SIG-M5 treated with dmso at 0.1 percent for 504 hours (cell line): ENCODE results near the gene VPS33A.
"Not testable (repeated sequence)": the region's sequence is repeated elsewhere in the genome, so short reads cannot be mapped to it uniquely, and the experiment has no call there.

Experiments used
- DNase-seq: peaks from one replicate; lab custom pipeline; 2025; ENCODE audit not compliant: unreplicated experiment; lab: John Stamatoyannopoulos, UW

Gene VPS33A

GRCh38 chr12:122266230-122266901 lies at the start of gene VPS33A:
Gene VPS33A, minus strand, starts transcription at chr12:122266494. Its CDS starts 86 bp downstream, at chr12:122266408.
- DNase-seq = peak; percentile 95

GRCh38 chr12:122312926-122313325 lies 46.6 kb upstream of the VPS33A start:
- DNase-seq = no peak

GRCh38 chr12:122311696-122312095 lies 45.4 kb upstream of the VPS33A start:
- DNase-seq = no peak

- DNase-seq = no peak
Measured at GRCh38 chr12:122310626-122311333, 44.5 kb upstream of the VPS33A start.

GRCh38 chr12:122309564-122310121 lies 43.3 kb upstream of the VPS33A start:
- no peak for DNase-seq

GRCh38 chr12:122308811-122309210 lies 42.5 kb upstream of the VPS33A start:
- DNase-seq = no peak

GRCh38 chr12:122306407-122306806 lies 40.1 kb upstream of the VPS33A start:
- no peak for DNase-seq

GRCh38 chr12:122304924-122305323 lies 38.6 kb upstream of the VPS33A start:
- no peak for DNase-seq

GRCh38 chr12:122303068-122303467 lies 36.8 kb upstream of the VPS33A start:
- DNase-seq = no peak

- DNase-seq = no peak
Measured at GRCh38 chr12:122298071-122298748, 31.9 kb upstream of the VPS33A start.

- DNase-seq = no peak
Measured at GRCh38 chr12:122297494-122297893, 31.2 kb upstream of the VPS33A start.

GRCh38 chr12:122295877-122296276 lies 29.6 kb upstream of the VPS33A start:
- DNase-seq = no peak

GRCh38 chr12:122293081-122293480 lies 26.8 kb upstream of the VPS33A start:
- no peak for DNase-seq

GRCh38 chr12:122291431-122291830 lies 25.1 kb upstream of the VPS33A start:
- no peak for DNase-seq

- DNase-seq = no peak
Measured at GRCh38 chr12:122283680-122284079, 17.4 kb upstream of the VPS33A start.

GRCh38 chr12:122282061-122282460 lies 15.8 kb upstream of the VPS33A start:
- DNase-seq = no peak

GRCh38 chr12:122276242-122276641 lies 9.9 kb upstream of the VPS33A start:
- no peak for DNase-seq

GRCh38 chr12:122275459-122275858 lies 9.2 kb upstream of the VPS33A start:
- DNase-seq = no peak

- DNase-seq = peak; percentile 30
Measured at GRCh38 chr12:122265886-122266229, 436 bp downstream of the VPS33A start.

- DNase-seq = no peak
Measured at GRCh38 chr12:122265476-122265875, 818 bp downstream of the VPS33A start.

- not testable (repeated sequence) for DNase-seq
Measured at GRCh38 chr12:122260735-122261134, 5.6 kb downstream of the VPS33A start.

GRCh38 chr12:122258939-122259338 lies 7.4 kb downstream of the VPS33A start:
- not testable (repeated sequence) for DNase-seq
